OCI-LY1 (cell line): ENCODE results near the gene KDM4B.

Experiments used
- H2AFZ ChIP-seq: fragments of 200-600 bp; sonication (generic), shearing (Covaris generic); 2 replicates; pipeline ENCODE4 v1.6.0; 2014; ENCODE audit warnings: antibody characterized with exemption, mild to moderate bottlenecking, low read length
- H3F3A ChIP-seq: fragments of 200-600 bp; sonication (generic), shearing (Covaris generic); 2 replicates; pipeline ENCODE4 v1.6.0; 2014; ENCODE audit warnings: mild to moderate bottlenecking, antibody characterized with exemption, low read length, moderate library complexity; ENCODE audit not compliant: insufficient read depth
- H3K27ac ChIP-seq: fragments of 200-600 bp; sonication (generic); 2 replicates; pipeline ENCODE4 v1.5.1; 2014; ENCODE audit warnings: low read length, mixed run types, mild to moderate bottlenecking, low read depth; ENCODE audit not compliant: poor library complexity, severe bottlenecking
- H3K27me3 ChIP-seq: fragments of 200-600 bp; sonication (generic); 2 replicates; pipeline ENCODE4 v1.6.0; 2014; ENCODE audit warnings: antibody characterized with exemption, mild to moderate bottlenecking, low read length, moderate library complexity; ENCODE audit not compliant: insufficient read depth
- H3K36me3 ChIP-seq: fragments of 200-600 bp; sonication (generic); 2 replicates; pipeline ENCODE4 v1.6.1; 2014; ENCODE audit warnings: mild to moderate bottlenecking, antibody characterized with exemption, low read length, moderate library complexity, mixed read lengths; ENCODE audit not compliant: insufficient read depth
- H3K4me1 ChIP-seq: fragments of 200-600 bp; sonication (generic); 2 replicates; pipeline ENCODE4 v1.5.1; 2014; ENCODE audit warnings: mild to moderate bottlenecking, low read length, moderate library complexity; ENCODE audit not compliant: insufficient read depth, severe bottlenecking
- H3K4me2 ChIP-seq: fragments of 200-600 bp; sonication (generic), shearing (Covaris generic); 2 replicates; pipeline ENCODE4 v1.6.1; 2014; ENCODE audit warnings: low read length
- H3K4me3 ChIP-seq: fragments of 200-600 bp; sonication (generic); 2 replicates; pipeline ENCODE4 v1.5.1; 2014; ENCODE audit warnings: low read length, low read depth, mild to moderate bottlenecking, mixed read lengths; ENCODE audit not compliant: poor library complexity, severe bottlenecking
- H3K79me2 ChIP-seq: fragments of 200-600 bp; shearing (Covaris generic); 2 replicates; pipeline ENCODE4 v1.6.1; 2016; ENCODE audit warnings: mixed run types, low read length, mixed read lengths; ENCODE audit not compliant: insufficient read depth
- H3K9ac ChIP-seq: fragments of 200-600 bp; sonication (generic), shearing (Covaris generic); 2 replicates; pipeline ENCODE4 v1.6.1; 2014; ENCODE audit warnings: mild to moderate bottlenecking, low read length, mixed read lengths
- H3K9me2 ChIP-seq: fragments of 200-600 bp; sonication (generic), shearing (Covaris generic); 2 replicates; pipeline ENCODE4 v1.6.1; 2014; ENCODE audit warnings: low read depth, mild to moderate bottlenecking, low read length, mixed read lengths
- H3K9me3 ChIP-seq: fragments of 200-600 bp; shearing (Covaris generic); 2 replicates; pipeline ENCODE4 v1.6.1; 2014; ENCODE audit warnings: low read length, mixed read lengths
- H4K20me1 ChIP-seq: fragments of 200-600 bp; sonication (generic), shearing (Covaris generic); 2 replicates; pipeline ENCODE4 v1.6.0; 2016; ENCODE audit warnings: mild to moderate bottlenecking, low read length; ENCODE audit not compliant: insufficient read depth
- CTCF ChIP-seq: fragments of 200-600 bp; sonication (generic), shearing (Covaris generic); IDR thresholded peaks from 2 replicates; pipeline ENCODE4 v1.5.1; 2017; ENCODE audit warnings: mild to moderate bottlenecking, antibody characterized with exemption, low read length, moderate library complexity, mixed read lengths
- EZH2 ChIP-seq: fragments of 200-600 bp; sonication (generic), shearing (Covaris generic); IDR thresholded peaks from 2 replicates; pipeline ENCODE4 v1.8.0; 2017; ENCODE audit warnings: borderline replicate concordance, mixed run types, mild to moderate bottlenecking, antibody characterized with exemption, low read length, moderate library complexity, mixed read lengths

The KDM4B gene

GRCh38 chr19:4967738-4968461, 1.0 kb upstream of the KDM4B start:
- no peaks in the 10 kb centered on the region for H3K79me2 ChIP-seq
- H4K20me1 ChIP-seq, result no peaks in the 10 kb centered on the region
- H2AFZ ChIP-seq, result no peak overlapping the region
- peak overlapping the region; percentile 59 for H3K27ac ChIP-seq
- peak overlapping the region; percentile 54 for H3K4me3 ChIP-seq
- no peak for TF ChIP-seq EZH2
- no peaks in the 10 kb centered on the region for H3K9me2 ChIP-seq
- H3F3A ChIP-seq, result no peaks in the 10 kb centered on the region; the same call in 1 of the 2 replicates
- peaks cover 21% of the 10 kb centered on the region for H3K36me3 ChIP-seq
- H3K27me3 ChIP-seq, result no peaks in the 10 kb centered on the region
- H3K4me1 ChIP-seq, result peaks cover 42% of the 10 kb centered on the region
- H3K4me2 ChIP-seq, result peak overlapping the region; percentile 72
- no peaks in the 10 kb centered on the region for H3K9me3 ChIP-seq
- H3K9ac ChIP-seq, result peak overlapping the region; percentile 49; the same call in 1 of the 2 replicates

GRCh38 chr19:4969292-4969771, 419 bp downstream of the KDM4B start:
- Histone ChIP-seq H3K4me2 (peak overlapping the region; percentile 77), H4K20me1 (no peaks in the 10 kb centered on the region), H3K4me3 (peak overlapping the region; percentile 68), H3F3A (no peaks in the 10 kb centered on the region; the same call in 1 of the 2 replicates), H3K9me3 (no peaks in the 10 kb centered on the region), H3K27me3 (no peaks in the 10 kb centered on the region), H3K79me2 (no peaks in the 10 kb centered on the region), H2AFZ (no peak overlapping the region), H3K4me1 (peaks cover 42% of the 10 kb centered on the region), H3K9me2 (no peaks in the 10 kb centered on the region), H3K9ac (peak overlapping the region; percentile 66), H3K36me3 (peaks cover 9% of the 10 kb centered on the region; the same call in 1 of the 2 replicates), H3K27ac (no peak overlapping the region)
- no peak for TF ChIP-seq CTCF
- no peak for TF ChIP-seq EZH2

DNA sequence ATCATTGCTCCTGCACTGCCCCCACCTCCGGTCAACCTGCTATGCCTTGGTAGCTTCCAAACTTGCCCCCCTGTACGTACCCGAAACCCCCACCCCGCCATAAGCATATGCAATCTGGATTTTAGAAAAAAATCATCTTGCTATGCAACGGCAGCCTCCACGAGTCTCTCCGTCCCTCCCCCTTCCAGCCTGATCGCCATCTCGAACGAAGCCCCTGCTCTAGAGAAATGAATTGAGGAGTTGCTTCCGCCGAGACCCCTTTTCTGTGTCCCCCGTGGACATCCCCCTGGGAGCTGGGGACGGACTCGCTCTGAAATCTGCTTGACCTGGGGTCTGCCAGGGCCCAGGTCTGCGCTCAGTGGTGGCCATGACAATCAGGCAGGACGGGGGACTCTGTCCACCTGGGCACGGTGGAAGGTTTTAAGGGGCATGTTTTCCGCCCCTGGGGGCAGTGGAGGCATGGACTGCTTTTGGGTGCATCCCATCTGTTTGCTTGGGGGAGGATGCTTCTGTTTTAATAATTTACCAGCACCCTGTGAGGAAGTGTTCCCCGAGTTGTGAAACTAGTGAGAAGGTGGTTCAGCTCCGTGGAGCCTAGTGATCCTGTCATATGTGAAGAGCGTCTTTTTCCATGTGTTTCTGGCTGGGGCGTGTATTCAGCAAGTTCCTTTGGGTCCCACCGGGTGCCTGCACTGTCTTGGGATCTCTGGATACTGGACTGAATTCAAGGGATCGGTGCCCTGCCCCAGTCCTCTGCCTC, 1.0 kb downstream of the KDM4B start:
- Histone ChIP-seq H3K27me3 (no peaks in the 10 kb centered on the region), H3K9ac (peak overlapping the region; percentile 66), H3K27ac (peak overlapping the region; percentile 28), H3K4me1 (peaks cover 46% of the 10 kb centered on the region), H3F3A (no peaks in the 10 kb centered on the region; the same call in 1 of the 2 replicates), H3K4me3 (peak overlapping the region; percentile 68), H3K79me2 (no peaks in the 10 kb centered on the region), H3K4me2 (peak overlapping the region; percentile 77), H3K36me3 (peaks cover 2% of the 10 kb centered on the region; the same call in 1 of the 2 replicates), H2AFZ (no peak overlapping the region), H4K20me1 (no peaks in the 10 kb centered on the region), H3K9me2 (no peaks in the 10 kb centered on the region), H3K9me3 (no peaks in the 10 kb centered on the region)
- TF ChIP-seq EZH2 (no peak), CTCF (no peak)
